GM21825 (cell line): Measurements from ENCODE around the gene RASL11A.
"Not testable (repeated sequence)": the region's sequence is repeated elsewhere in the genome, so short reads cannot be mapped to it uniquely, and the experiment has no call there.

Experiments used
- ATAC-seq: cut with Tn5 transposase; IDR thresholded peaks from one replicate; pipeline ENCODE4 v1.9.1; 2021; ENCODE audit warnings: mild to moderate bottlenecking, moderate library complexity; ENCODE audit not compliant: unreplicated experiment

RASL11A gene

DNA sequence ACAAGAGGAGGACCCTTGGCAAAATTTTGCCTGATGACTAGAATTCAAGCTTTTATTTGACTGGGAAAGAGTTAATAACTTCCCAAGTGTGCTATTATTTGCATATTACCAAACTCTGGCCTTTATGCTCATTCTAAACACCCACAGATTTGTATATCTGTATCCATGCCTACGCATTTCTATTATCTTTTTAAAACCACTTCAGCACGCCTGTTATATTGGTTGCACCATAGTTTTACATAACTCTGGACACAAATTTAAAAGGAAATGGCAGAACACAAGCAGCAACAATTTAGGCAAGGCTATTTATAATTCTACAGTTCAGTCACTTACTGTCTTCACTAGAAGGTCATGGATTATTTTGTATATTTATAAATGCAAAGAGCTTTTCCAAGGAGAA lies 3.7 kb upstream of the RASL11A start:
- ATAC-seq: no peak

DNA sequence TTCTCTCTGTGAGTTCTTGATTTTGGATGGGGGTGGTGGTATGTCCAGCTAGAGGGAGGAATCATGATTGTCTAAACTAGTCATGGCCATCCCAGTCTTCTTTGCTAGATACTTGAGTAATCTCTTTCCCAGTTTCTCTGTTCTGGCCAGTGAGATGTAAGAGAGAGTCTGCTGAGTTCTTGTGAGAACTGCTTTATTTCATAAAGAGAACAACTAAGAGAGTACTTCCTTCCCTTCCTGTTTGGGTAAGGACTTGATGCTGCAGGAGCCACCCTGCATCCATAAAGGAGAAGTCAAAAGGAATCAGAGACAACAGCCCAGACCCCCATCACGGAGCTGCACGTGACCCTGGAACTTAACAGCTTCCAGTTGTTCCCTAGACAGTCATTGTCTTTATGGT lies 3.0 kb upstream of the RASL11A start:
- ATAC-seq: no peak

DNA sequence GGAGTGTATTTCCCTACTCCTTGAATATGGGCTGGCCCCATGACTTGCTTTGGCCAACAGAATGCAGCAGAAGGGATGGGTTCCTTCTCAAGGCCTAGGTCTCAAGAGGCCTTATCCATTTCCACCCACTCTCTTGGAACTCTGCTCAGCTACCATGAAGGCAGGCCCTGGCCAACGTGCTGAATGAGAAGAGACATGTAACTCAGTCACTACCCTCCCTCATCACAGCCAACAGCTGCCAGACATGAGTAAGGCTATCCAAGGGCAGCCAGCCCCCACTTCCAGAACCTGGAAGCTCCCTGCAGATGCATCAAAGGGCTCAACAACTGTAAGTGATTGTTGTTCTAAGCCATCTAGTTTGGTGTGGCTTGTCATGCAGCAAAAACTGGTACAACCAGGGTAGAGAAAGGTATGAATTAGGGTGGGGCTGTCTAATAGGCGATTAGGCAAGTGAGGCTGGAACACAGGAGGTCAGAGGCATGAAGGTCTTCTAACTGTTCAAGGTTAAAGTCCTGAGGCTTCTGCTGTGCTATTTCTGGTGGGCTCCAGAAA lies 1.4 kb upstream of the RASL11A start:
- ATAC-seq: no peak

DNA sequence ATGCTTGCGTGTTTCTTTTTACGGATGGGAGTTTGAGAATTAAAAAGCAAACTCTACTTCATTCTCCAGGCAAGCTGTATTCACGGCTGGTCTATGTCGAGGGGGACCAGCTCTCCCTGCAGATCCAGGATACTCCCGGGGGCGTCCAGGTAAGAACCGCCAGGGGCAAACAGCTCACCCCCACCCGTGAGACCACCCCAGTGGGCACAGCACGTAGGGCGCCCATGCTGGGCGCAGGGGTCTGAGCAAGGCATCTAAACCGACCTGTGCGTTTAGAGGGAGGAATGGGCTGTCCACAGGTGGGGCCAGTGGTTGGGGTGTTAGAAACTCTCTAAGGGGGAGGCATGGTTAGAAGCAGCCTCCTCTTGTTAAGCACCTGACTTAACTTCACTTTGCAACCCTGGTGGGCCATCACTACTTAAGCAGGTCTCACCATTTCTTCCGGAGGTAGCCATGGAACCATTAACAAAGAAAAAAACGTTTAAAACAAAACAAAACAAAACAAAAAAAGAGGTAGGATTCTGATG lies 1.0 kb downstream of the RASL11A start:
- ATAC-seq: no peak

DNA sequence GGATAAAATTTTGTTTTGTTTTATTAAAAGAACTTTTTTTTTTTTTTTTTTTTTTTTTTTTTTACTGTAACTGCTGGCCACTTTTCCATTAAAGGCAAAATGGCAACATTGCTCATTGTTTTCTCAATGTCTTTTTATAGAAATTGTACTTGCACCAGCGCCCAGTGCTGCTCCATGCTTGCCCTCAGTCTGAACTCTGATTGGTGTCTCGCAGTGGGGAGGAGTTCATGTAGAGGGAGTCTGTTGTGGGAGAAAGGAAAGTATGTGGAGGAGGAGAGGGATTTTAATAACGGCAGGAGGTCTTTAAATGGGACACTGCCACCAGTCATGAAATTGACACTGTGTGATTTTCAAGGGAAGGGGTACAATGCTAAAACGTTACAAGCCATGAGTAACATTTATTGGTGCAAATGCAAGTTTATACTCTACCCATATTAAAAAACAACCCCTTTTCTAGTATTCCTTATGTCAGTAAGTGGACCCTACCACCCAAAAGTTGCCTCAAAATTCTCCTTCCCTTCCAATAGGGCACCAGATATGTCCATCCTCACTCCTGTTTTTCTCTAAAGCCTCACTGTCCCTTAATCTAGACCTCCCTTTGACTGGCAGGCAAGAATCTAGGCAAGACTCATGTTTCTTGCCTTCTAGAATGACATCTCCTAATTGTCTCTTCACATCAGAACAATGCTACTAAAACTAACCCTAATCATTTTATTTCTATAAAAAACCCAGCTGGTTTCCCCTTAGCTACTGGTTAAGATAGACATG lies 3.2 kb downstream of the RASL11A start:
- ATAC-seq: no peak

GRCh38 chr13:27274631-27275030 lies 4.0 kb downstream of the RASL11A start:
- no peak for ATAC-seq

DNA sequence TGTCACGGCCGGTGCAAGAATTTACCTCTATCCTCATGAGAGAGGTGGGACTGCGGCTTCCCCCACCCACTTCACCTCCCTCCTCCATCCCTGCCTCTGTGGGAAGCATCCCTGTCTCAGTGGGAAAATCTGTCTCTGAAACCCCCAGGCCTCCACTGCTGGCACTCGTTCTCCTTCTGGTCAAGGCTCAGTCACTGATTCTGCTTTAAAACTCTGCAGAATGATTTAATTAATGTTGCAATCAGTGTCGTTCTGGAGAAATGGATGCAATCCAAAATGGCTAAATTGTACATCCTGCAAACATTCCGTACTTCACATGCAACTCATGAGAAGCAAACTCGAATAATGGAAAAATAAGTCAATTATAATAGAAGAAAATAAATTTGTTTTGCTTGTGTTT lies 5.6 kb downstream of the RASL11A start:
- ATAC-seq: no peak

DNA sequence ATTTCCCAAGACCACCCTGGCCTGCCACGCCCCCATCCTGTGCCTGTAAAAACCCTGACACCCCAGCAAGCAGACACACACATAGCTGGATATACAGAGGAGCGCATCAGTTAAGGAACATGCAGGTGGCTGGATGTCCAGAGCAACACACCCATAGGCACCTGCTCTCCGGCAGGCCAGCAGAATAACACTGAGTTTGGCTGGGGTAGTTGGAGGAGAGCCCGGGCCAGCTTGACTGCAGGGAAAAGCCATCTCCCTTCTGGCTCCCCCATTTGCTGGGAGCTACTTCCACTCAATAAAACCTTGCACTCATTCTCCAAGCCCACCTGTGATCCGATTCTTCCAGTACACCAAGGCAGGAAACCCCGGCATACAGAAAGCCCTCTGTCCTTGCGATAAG lies 8.9 kb downstream of the RASL11A start:
- no peak for ATAC-seq

GRCh38 chr13:27280009-27280656 lies 9.5 kb downstream of the RASL11A start:
- no peak for ATAC-seq

DNA sequence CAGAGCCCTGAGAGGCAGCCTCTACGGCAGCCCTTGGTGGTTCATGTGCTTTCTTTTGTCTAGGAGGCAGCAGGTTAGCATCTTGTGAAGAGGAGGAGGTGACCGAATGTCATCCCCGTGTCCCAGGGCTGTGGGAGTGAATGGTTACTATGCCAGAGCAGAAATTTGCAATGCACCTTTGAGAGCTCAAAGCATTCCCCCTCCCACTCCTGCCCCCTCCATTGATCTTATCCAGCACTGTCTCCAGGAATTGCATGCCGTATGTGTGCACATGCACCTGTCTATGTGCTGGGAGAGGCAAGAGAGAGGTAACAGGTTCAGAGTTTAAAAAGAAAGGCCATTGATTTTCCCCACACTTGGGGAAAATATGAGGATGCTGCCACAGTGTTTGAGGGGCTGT lies 10.2 kb downstream of the RASL11A start:
- ATAC-seq: no peak

DNA sequence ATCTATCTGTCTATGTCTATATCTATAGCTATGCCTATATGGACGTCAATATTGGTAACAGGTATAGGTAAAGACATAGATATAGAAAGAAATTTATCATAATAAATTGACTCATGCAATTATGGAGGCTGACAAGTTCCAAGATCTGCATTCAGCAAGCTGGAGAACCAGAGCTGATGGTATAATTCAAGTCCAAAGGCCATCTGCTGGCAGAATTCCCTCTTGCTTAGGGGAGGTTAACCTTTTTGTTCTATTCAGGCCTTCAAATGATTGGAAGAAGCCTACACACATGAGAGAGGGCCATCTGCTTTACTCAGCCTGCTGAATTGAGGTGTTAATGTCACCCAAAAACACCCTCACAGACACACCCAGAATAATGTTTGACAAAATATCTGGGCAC lies 10.8 kb downstream of the RASL11A start:
- no peak for ATAC-seq

DNA sequence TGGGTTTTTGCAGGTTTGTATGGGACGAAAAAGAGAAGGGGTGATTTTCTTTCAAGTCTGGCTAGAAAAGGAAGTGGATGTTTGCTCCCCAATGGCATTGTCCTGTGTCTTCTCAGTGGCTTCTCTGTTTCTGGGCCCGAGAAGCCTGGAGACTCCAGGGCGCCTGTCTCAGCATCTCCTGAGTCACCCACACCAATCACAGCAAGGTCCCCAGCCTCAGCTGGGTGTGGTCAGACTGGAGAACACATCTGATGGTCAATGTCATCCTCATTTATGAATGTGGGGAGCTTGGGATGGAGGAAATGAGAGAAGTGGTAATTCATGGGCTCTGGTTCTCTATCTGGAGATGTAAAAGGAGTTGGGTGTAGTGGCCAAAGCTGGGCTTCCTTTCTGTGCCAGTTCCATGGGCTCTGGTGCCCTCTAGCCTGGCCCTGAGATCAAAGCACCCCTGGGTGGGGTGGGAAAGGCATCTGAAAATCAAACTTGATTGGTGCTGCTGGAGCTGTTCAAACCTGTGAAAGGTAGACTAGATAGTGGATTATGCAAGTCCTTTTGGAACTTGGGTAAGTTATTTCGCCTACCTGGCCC lies 13.4 kb downstream of the RASL11A start:
- no peak for ATAC-seq

GRCh38 chr13:27288392-27288791 lies 17.8 kb downstream of the RASL11A start:
- ATAC-seq: no peak

DNA sequence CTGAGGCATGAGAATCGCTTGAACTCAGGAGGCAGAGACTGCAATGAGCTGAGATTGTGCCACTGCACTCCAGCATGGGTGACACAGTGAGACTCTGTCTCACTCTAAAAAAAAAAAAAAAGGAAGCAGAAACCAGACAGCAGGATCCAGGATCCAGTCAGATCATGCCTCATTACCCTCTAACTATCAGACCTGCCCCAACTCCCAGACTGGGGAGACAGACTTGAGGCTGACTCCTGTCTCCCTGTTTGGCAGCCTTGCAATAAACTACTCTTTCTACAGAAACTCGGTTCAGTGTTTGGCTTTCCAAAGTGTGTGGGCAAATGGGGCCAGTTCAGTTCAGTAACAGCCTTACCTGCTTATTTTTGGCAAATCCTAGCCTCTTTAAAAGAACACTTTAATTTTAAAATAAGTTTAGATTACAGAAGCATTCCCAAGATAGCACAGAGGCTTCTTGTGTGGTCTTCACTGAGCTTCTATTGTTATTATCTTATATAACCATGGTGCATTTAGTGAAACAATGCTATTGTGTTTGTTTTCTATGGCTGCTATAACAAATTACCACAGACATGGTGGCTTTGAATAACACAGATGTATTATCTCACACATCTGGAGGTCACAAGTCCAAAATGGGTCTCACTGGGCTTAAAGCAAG lies 18.5 kb downstream of the RASL11A start:
- no peak for ATAC-seq

GRCh38 chr13:27290715-27291114 lies 20.1 kb downstream of the RASL11A start:
- no peak for ATAC-seq

- ATAC-seq: not testable (repeated sequence)
Observed at GRCh38 chr13:27291967-27292366, 21.3 kb downstream of the RASL11A start.

GRCh38 chr13:27293076-27293691 lies 22.6 kb downstream of the RASL11A start:
- no peak for ATAC-seq

DNA sequence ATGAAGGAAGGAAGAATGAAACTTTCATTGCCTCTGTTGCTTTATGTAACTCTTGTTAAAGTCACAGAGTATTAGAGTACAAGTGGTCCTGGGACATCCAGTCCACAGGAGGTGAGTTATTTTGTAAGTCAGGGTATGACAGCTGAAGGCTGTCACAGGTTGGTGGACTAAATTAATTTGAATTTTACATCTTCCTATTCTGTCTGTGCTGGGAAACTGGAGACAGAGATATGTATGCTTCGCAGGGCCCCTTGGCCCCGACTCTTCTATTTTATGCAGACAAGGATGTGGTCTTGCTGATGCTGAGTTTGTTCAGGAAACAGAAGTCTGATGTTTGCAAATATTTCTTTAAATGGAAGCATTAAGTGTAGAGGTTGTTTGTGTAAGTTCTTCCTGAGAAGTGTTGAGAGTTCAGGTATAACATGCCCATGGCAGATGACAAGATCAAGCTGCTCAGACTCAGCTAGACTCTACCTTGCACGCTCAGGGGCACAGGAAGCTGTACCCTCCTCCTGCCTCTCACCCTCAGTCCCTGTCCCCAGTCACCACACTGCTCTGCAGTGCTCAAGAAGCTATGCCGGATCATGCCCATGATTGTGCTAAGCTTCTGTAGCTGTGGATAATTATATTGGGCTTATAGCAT lies 23.4 kb downstream of the RASL11A start:
- no peak for ATAC-seq

GRCh38 chr13:27295096-27295495 lies 24.5 kb downstream of the RASL11A start:
- no peak for ATAC-seq

GRCh38 chr13:27295660-27296059 lies 25.0 kb downstream of the RASL11A start:
- ATAC-seq: no peak
